ENCODE data around the gene SMIM15. TPM values are rescaled to one million over a fixed set of nuclear protein-coding genes. Genes with fewer than 3 reads are reported as not detected.

SMIM15 gene
- total RNA-seq, 1 experiment from 2014 or later, result 83.9 TPM

DNA sequence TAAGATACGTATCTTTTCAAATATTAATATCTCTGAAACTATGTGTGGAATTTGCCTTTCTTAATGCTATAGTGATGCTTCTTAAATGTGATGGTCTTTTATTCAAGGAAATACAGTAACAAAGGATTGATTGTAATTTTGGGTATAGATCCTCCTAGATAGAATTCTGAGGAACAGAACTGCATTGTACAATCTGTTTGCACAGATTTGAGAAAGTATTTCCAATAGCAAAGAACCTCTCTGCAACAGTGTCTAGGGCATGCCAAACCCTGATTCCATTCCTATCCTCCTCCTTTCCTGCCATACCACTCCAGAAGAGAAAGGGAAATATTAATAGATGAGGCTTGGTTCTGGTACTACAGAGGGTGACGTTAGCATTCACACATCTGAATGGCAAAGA lies 10.4 kb downstream of the SMIM15 start:
- Histone ChIP-seq H4K20me1 (ENCODE audit: insufficient read depth) (no peaks in the 10 kb centered on the region), H3K9me3 (ENCODE audit: control insufficient read depth in 1 of 2, insufficient read depth in 1 of 2, low read depth in 1 of 2, low read length in 2 of 2) (no peaks in the 10 kb centered on the region), H3K27me3 (ENCODE audit: insufficient read depth, low read length) (no peaks in the 10 kb centered on the region), H3K4me1 (ENCODE audit: control insufficient read depth in 1 of 2, insufficient read depth in 2 of 2, low read length in 2 of 2) (no peaks in the 10 kb centered on the region), H2AFZ (ENCODE audit: low read depth, low read length, poor library complexity, severe bottlenecking) (no peak overlapping the region), H3K9me2 (ENCODE audit: insufficient read depth) (no peaks in the 10 kb centered on the region), H3K4me3 (replicated peaks in 1 of 2; ENCODE audit: low read depth in 1 of 2, low read length in 2 of 2) (no peak overlapping the region), H3K36me3 (ENCODE audit: control insufficient read depth in 1 of 2, insufficient read depth in 2 of 2, low read length in 2 of 2) (0 out of 4 replicates have a peak, but pooled peaks cover 0 to 2% of the 10 kb centered on the region in 2 experiments), H3K4me2 (ENCODE audit: low read length) (no peak overlapping the region), H3K27ac (ENCODE audit: low read depth, low read length) (no peak overlapping the region), H3K79me2 (ENCODE audit: insufficient read depth, low read length) (0 out of 2 replicates have a peak, but pooled peaks cover 2% of the 10 kb centered on the region), H3K9ac (ENCODE audit: low read length) (no peak overlapping the region)
- TF ChIP-seq CBX3 (IDR thresholded peaks at IDR 0.05; ENCODE audit: low read depth) (no peak), POLR2AphosphoS5 (IDR thresholded peaks at IDR 0.05; ENCODE audit: low read depth, low read length) (no peak), SRF (IDR thresholded peaks at IDR 0.05; ENCODE audit: low read depth) (no peak), JUND (IDR thresholded peaks at IDR 0.05) (no peak), EGR1 (IDR thresholded peaks at IDR 0.05; ENCODE audit: low read depth) (no peak), ELF1 (IDR thresholded peaks at IDR 0.05; ENCODE audit: borderline replicate concordance, low read depth) (no peak), RAD21 (IDR thresholded peaks at IDR 0.05; ENCODE audit: low read depth) (no peak), FOSL1 (IDR thresholded peaks at IDR 0.05; ENCODE audit: low read depth) (no peak), YY1 (IDR thresholded peaks at IDR 0.05; ENCODE audit: extremely low read depth, insufficient replicate concordance, low read depth, low read length) (no peak), POLR2A (IDR thresholded peaks at IDR 0.05; ENCODE audit: borderline replicate concordance, extremely low read depth, insufficient read depth, insufficient read length) (no peak), ZFX (IDR thresholded peaks at IDR 0.05) (no peak), ZNF274 (IDR thresholded peaks at IDR 0.05; ENCODE audit: low read depth, low read length) (no peak), CEBPB (IDR thresholded peaks at IDR 0.05; ENCODE audit: low read depth) (no peak)
- TF ChIP-seq, protein P1, sequence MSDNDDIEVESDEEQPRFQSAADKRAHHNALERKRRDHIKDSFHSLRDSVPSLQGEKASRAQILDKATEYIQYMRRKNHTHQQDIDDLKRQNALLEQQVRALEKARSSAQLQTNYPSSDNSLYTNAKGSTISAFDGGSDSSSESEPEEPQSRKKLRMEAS (IDR thresholded peaks at IDR 0.05), result no peak
- TF ChIP-seq, protein P2, sequence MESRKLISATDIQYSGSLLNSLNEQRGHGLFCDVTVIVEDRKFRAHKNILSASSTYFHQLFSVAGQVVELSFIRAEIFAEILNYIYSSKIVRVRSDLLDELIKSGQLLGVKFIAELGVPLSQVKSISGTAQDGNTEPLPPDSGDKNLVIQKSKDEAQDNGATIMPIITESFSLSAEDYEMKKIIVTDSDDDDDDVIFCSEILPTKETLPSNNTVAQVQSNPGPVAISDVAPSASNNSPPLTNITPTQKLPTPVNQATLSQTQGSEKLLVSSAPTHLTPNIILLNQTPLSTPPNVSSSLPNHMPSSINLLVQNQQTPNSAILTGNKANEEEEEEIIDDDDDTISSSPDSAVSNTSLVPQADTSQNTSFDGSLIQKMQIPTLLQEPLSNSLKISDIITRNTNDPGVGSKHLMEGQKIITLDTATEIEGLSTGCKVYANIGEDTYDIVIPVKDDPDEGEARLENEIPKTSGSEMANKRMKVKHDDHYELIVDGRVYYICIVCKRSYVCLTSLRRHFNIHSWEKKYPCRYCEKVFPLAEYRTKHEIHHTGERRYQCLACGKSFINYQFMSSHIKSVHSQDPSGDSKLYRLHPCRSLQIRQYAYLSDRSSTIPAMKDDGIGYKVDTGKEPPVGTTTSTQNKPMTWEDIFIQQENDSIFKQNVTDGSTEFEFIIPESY (IDR thresholded peaks at IDR 0.05; ENCODE audit: extremely low read depth, insufficient replicate concordance, low read length), result no peak
- TF ChIP-seq, protein P3, sequence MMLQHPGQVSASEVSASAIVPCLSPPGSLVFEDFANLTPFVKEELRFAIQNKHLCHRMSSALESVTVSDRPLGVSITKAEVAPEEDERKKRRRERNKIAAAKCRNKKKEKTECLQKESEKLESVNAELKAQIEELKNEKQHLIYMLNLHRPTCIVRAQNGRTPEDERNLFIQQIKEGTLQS (IDR thresholded peaks at IDR 0.05), result no peak
- TF ChIP-seq, protein P4, sequence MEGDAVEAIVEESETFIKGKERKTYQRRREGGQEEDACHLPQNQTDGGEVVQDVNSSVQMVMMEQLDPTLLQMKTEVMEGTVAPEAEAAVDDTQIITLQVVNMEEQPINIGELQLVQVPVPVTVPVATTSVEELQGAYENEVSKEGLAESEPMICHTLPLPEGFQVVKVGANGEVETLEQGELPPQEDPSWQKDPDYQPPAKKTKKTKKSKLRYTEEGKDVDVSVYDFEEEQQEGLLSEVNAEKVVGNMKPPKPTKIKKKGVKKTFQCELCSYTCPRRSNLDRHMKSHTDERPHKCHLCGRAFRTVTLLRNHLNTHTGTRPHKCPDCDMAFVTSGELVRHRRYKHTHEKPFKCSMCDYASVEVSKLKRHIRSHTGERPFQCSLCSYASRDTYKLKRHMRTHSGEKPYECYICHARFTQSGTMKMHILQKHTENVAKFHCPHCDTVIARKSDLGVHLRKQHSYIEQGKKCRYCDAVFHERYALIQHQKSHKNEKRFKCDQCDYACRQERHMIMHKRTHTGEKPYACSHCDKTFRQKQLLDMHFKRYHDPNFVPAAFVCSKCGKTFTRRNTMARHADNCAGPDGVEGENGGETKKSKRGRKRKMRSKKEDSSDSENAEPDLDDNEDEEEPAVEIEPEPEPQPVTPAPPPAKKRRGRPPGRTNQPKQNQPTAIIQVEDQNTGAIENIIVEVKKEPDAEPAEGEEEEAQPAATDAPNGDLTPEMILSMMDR (IDR thresholded peaks at IDR 0.05 in 2 of 3, conservative IDR thresholded peaks at IDR 0.05 in 1 of 3; ENCODE audit: borderline replicate concordance in 1 of 3, insufficient read depth in 1 of 3, low read depth in 2 of 3, low read length in 2 of 3), result no peak
- CTCF ChIA-PET, result no interaction called here
- no peak for ATAC-seq
- no peak for DNase-seq (ENCODE audit: low read depth, low spot score)
- RAD21 ChIA-PET (ENCODE audit: low non-redundant PET in 1 of 2, low total read pairs in 2 of 2, uncharacterized antibody in 2 of 2, unreplicated experiment in 2 of 2), result no interaction called here
- intact Hi-C loops (cut with micrococcal nuclease), result no loop called here
- BruUV-seq (replicated peaks), result no TSS peak
- POLR2A ChIA-PET, result no interaction called here

Data from HCT116 (cell line).